ENCODE measurements around the gene PTGES2.

DNA sequence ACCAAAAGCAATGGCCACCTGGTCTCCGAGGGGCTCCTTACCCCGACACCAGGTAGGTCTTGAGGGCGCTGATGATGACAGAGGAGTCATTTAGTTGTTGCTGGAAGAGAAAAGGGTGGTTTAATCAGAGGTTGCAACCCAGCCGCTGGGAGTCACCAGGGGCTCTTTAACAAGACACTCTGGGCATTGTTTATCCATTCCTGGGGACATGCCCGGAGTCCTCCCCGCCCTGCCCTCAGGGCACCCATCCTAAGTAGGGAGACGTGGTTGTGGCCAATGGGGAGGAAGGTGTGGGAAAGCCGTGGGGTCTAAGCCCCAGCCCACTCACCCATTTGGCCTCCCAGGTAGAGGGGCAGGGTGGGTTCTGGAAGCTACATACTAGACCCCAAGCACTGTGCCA, 3.1 kb downstream of the PTGES2 start:
- TF ChIP-seq, protein P1, sequence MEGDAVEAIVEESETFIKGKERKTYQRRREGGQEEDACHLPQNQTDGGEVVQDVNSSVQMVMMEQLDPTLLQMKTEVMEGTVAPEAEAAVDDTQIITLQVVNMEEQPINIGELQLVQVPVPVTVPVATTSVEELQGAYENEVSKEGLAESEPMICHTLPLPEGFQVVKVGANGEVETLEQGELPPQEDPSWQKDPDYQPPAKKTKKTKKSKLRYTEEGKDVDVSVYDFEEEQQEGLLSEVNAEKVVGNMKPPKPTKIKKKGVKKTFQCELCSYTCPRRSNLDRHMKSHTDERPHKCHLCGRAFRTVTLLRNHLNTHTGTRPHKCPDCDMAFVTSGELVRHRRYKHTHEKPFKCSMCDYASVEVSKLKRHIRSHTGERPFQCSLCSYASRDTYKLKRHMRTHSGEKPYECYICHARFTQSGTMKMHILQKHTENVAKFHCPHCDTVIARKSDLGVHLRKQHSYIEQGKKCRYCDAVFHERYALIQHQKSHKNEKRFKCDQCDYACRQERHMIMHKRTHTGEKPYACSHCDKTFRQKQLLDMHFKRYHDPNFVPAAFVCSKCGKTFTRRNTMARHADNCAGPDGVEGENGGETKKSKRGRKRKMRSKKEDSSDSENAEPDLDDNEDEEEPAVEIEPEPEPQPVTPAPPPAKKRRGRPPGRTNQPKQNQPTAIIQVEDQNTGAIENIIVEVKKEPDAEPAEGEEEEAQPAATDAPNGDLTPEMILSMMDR (IDR thresholded peaks at IDR 0.05), result no peak
- TF ChIP-seq POLR2A (IDR thresholded peaks at IDR 0.05), result no peak

Data from vagina (tissue), 2 donors.